HUES48 (cell line): Measurements from ENCODE around the gene SLAMF1.

Experiments
- H3K27ac ChIP-seq: one replicate; pipeline ENCODE4 v1.7.0; 2013; ENCODE audit warnings: low read depth, low read length, inconsistent platforms
- H3K27me3 ChIP-seq: 2 replicates; pipeline ENCODE4 v1.6.1; 2013; ENCODE audit warnings: mild to moderate bottlenecking, low read length; ENCODE audit not compliant: control insufficient read depth, insufficient read depth
- H3K36me3 ChIP-seq: 2 replicates; pipeline ENCODE4 v1.6.1; 2013; ENCODE audit warnings: low read length; ENCODE audit not compliant: control insufficient read depth, insufficient read depth
- H3K4me1 ChIP-seq: 2 replicates; pipeline ENCODE4 v1.6.1; 2013; ENCODE audit warnings: mild to moderate bottlenecking, low read length; ENCODE audit not compliant: control insufficient read depth, insufficient read depth
- H3K4me3 ChIP-seq: 2 replicates; pipeline ENCODE4 v1.5.1; 2013; ENCODE audit warnings: mild to moderate bottlenecking, low read depth, low read length
- H3K9ac ChIP-seq: 2 replicates; pipeline ENCODE4 v1.6.1; 2013; ENCODE audit warnings: mild to moderate bottlenecking, low read depth, low read length, moderate library complexity
- H3K9me3 ChIP-seq: 2 replicates; pipeline ENCODE4 v1.6.1; 2013; ENCODE audit warnings: low read length; ENCODE audit not compliant: control insufficient read depth, insufficient read depth

SLAMF1 gene

GRCh38 chr1:160646180-160646579 is 664 bp downstream of the SLAMF1 start:
- H3K27ac ChIP-seq = no peak overlapping the region
- H3K27me3 ChIP-seq = no peaks in the 10 kb centered on the region
- H3K36me3 ChIP-seq = no peaks in the 10 kb centered on the region
- H3K9me3 ChIP-seq = no peaks in the 10 kb centered on the region
- peaks cover 4% of the 10 kb centered on the region for H3K4me1 ChIP-seq
- H3K4me3 ChIP-seq = no peak overlapping the region
- no peak overlapping the region for H3K9ac ChIP-seq

GRCh38 chr1:160645386-160646130 is 1.3 kb downstream of the SLAMF1 start:
- no peaks in the 10 kb centered on the region for H3K36me3 ChIP-seq
- H3K4me3 ChIP-seq = no peak overlapping the region
- H3K9ac ChIP-seq = no peak overlapping the region
- H3K9me3 ChIP-seq = no peaks in the 10 kb centered on the region
- H3K27me3 ChIP-seq = no peaks in the 10 kb centered on the region
- H3K27ac ChIP-seq = no peak overlapping the region
- H3K4me1 ChIP-seq = no peaks in the 10 kb centered on the region

- H3K9ac ChIP-seq = no peak overlapping the region
These were observed 2.4 kb downstream of the SLAMF1 start for GRCh38 chr1:160644399-160644798.

GRCh38 chr1:160643138-160643537 is 3.7 kb downstream of the SLAMF1 start:
- Histone ChIP-seq H3K9ac (no peak overlapping the region), H3K36me3 (no peaks in the 10 kb centered on the region), H3K4me1 (no peaks in the 10 kb centered on the region), H3K27me3 (no peaks in the 10 kb centered on the region), H3K9me3 (no peaks in the 10 kb centered on the region), H3K4me3 (no peak overlapping the region), H3K27ac (no peak overlapping the region)

More at GRCh38 chr1:160644399-160644798, 2.4 kb downstream of the SLAMF1 start:
- no peaks in the 10 kb centered on the region for H3K9me3 ChIP-seq
- H3K4me1 ChIP-seq = no peaks in the 10 kb centered on the region
- H3K27me3 ChIP-seq = no peaks in the 10 kb centered on the region
- H3K4me3 ChIP-seq = no peak overlapping the region
- no peaks in the 10 kb centered on the region for H3K36me3 ChIP-seq
- no peak overlapping the region for H3K27ac ChIP-seq

DNA sequence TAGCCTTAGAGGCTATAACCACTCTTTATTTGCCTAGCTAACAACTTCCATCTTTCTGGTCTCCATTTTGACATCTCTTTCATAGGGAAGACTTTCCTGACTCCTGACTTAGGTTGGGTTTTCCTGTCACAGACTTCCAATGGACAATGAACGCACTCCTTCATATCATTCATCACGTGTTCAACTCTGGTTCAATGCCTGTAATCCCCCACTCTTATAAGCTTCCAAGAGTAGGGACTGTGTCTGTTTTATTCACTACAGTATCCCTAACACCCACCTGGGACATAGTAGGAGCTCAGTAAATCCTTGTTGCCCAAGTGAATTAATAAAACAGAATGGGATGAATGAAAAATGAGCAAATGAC is 4.6 kb downstream of the SLAMF1 start:
- Histone ChIP-seq H3K9me3 (no peaks in the 10 kb centered on the region), H3K27ac (no peak overlapping the region), H3K9ac (no peak overlapping the region), H3K4me1 (peaks cover 5% of the 10 kb centered on the region; the same call in 1 of the 2 replicates), H3K36me3 (no peaks in the 10 kb centered on the region), H3K27me3 (no peaks in the 10 kb centered on the region), H3K4me3 (no peak overlapping the region)

GRCh38 chr1:160641323-160642280 is 5.2 kb downstream of the SLAMF1 start:
- Histone ChIP-seq H3K36me3 (no peaks in the 10 kb centered on the region), H3K27me3 (no peaks in the 10 kb centered on the region), H3K9me3 (no peaks in the 10 kb centered on the region), H3K4me3 (no peak overlapping the region), H3K27ac (no peak overlapping the region), H3K4me1 (peaks cover 5% of the 10 kb centered on the region; the same call in 1 of the 2 replicates), H3K9ac (no peak overlapping the region)

GRCh38 chr1:160640359-160641123 is 6.3 kb downstream of the SLAMF1 start:
- Histone ChIP-seq H3K36me3 (no peaks in the 10 kb centered on the region), H3K27ac (no peak overlapping the region), H3K4me1 (peaks cover 5% of the 10 kb centered on the region; the same call in 1 of the 2 replicates), H3K9ac (no peak overlapping the region), H3K27me3 (no peaks in the 10 kb centered on the region), H3K4me3 (no peak overlapping the region), H3K9me3 (no peaks in the 10 kb centered on the region)

DNA sequence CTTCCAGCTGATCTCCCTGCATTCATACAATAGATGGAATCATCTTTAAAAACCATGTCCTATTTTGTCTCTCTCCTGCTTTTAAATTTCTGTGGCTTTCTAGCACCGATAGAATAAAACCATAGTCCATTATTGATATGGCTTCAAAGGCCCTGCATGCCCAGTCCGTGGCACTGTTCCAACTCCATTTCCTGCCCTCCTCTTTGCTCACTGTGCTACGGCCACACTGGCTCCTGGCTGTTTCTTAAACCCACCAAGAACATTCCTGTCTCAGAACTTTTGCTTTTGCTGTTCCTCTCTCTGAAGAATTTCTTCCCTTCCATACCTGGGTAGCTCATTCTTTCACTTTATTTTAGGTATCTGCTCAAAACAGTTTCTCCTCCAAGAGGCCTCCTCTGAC is 7.2 kb downstream of the SLAMF1 start:
- H3K27me3 ChIP-seq = no peaks in the 10 kb centered on the region
- H3K4me1 ChIP-seq = peaks cover 5% of the 10 kb centered on the region; the same call in 1 of the 2 replicates
- H3K9ac ChIP-seq = no peak overlapping the region
- H3K4me3 ChIP-seq = no peak overlapping the region
- H3K27ac ChIP-seq = no peak overlapping the region
- H3K9me3 ChIP-seq = no peaks in the 10 kb centered on the region
- H3K36me3 ChIP-seq = no peaks in the 10 kb centered on the region

- Histone ChIP-seq H3K9ac (no peak overlapping the region), H3K9me3 (no peaks in the 10 kb centered on the region), H3K27me3 (no peaks in the 10 kb centered on the region), H3K4me1 (peaks cover 5% of the 10 kb centered on the region; the same call in 1 of the 2 replicates), H3K27ac (no peak overlapping the region), H3K4me3 (no peak overlapping the region), H3K36me3 (no peaks in the 10 kb centered on the region)
These were observed 7.9 kb downstream of the SLAMF1 start for GRCh38 chr1:160638926-160639325.

DNA sequence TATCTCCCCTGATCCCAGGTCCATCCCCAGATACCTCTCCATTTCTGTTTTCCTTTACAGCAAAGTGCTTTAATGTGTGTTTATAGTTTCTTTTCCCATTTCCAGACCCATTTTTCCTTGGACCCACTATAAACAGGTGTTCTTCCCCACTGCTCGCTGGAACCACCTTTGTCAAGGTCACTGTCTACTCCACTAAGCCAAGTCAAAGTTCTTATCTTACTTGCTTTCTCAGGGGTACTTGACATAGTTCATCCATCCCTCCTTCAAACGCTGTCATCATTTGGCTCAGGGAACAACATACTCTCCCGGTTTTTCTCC is 8.3 kb downstream of the SLAMF1 start:
- H3K9ac ChIP-seq = no peak overlapping the region
- H3K9me3 ChIP-seq = no peaks in the 10 kb centered on the region
- H3K4me1 ChIP-seq = peaks cover 5% of the 10 kb centered on the region; the same call in 1 of the 2 replicates
- H3K36me3 ChIP-seq = no peaks in the 10 kb centered on the region
- no peak overlapping the region for H3K27ac ChIP-seq
- H3K4me3 ChIP-seq = no peak overlapping the region
- H3K27me3 ChIP-seq = no peaks in the 10 kb centered on the region
